GM12801 (cell line): ENCODE results near the gene MYH11.

Experiments used
- CTCF ChIP-seq: IDR thresholded peaks from one replicate; pipeline ENCODE4 v1.5.1; 2011; ENCODE audit warnings: control low read depth; ENCODE audit not compliant: insufficient read length; ENCODE audit errors: extremely low read depth

The MYH11 gene

DNA sequence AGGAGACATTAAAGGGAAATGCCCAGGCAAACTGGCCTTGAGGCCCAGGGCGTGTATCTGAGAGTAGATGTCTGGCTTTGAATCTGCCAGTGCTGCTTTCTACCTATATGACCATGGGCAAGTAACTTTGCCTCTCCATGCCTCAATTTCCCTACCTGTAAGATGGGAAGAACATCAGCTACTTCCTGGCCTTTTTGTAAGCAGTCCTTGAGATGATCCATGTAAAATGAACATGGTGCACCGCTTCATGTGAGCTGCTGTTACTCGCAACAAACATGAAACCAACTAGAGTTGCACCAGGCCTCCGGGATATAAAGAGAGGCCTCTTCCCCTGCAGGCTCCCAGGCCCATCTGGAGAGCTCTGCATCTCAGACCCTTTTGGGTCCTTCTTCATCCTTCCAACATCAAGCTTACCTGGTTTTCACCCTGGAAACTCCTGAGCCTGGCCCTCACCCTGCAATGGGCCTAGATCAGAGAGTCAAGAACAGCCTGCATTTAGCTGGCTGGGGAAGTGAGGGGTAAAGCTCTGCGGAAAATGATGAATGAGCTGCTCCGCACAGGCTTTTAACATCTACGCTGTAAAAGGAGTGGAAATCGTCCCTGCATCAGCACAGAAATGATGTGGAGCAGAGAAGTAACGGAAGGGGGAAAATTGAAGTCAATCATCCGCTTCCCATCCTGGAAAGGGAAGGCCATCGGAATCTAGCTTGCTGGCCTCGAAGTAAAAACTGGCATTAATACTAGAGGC is 2.3 kb upstream of the MYH11 start:
- TF ChIP-seq CTCF, result no peak

GRCh38 chr16:15857724-15858560 is 1.1 kb upstream of the MYH11 start:
- TF ChIP-seq CTCF, result no peak

DNA sequence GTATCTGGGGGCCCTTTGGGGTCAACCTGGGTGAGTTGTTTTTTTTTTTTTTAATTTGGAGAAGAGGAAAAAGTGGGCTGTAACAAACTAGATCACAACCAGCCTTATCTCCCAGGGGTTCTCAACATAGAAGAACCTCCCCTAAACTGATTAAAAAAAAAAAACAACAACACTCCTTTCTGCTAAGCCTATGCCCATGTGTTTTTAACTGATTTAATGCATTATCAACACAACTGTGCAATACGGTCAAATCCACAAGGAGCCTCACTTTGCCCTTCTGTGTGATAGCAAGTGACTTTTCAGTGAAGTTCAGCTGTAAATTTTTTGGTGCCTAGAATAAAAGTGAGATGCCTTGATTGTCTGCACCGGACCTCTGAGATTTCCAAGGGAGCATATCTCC is 646 bp downstream of the MYH11 start:
- TF ChIP-seq CTCF, result no peak

DNA sequence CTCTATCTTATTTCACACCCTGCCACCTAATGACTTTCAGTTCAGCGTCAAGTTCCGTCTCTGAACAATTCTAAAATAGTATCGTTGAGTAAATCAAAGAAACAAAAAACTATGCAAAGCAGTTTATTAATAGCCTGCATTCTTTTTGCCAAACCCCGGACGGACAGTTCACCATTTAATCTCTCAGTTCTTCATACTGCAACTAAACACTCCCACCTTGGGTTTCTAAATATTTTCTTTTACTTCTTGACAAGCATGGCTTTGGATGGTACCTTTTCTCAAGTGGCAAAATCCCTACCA is 1.2 kb downstream of the MYH11 start:
- no peak for TF ChIP-seq CTCF

GRCh38 chr16:15854906-15855703 is 1.7 kb downstream of the MYH11 start:
- TF ChIP-seq CTCF, result no peak

DNA sequence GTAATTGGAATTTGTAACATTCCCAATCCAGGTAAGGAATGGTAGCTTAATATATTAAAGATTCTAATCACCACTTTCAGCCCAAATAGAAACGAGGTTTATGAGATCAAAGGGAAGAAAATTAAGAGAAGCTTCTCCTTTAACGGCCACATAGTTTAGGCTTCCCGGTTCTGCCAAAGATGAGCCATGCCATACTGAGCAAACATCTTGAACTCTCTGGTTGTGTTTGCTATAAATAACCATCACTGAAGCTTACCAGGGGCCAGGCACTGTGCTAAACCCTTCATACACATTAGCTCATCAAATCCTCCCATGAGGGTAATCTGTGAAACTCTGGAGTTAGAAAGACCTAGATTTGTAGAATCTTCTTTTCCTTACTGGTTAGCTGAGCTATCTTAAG is 2.8 kb downstream of the MYH11 start:
- no peak for TF ChIP-seq CTCF

GRCh38 chr16:15853021-15853420 is 3.8 kb downstream of the MYH11 start:
- no peak for TF ChIP-seq CTCF
